Thyroid gland (tissue), 4 donors: Measurements from ENCODE around the gene RBMS1. TPM values are rescaled to one million over a fixed set of nuclear protein-coding genes. Genes with fewer than 3 reads are reported as not detected.

Source experiments
- DNase-seq, 2 donors: peaks; one replicate each; pipeline ENCODE4 v3.0.0-alpha.2; 2019
- H3K27ac ChIP-seq, 3 donors: fragments of 200-600 bp; sonication (generic); 1 replicate in 2 of 3; 2 replicates in 1 of 3; pipeline ENCODE4 v1.5.1; 2016 to 2019; ENCODE audit warnings: mild to moderate bottlenecking in 1 of 3, moderate library complexity in 1 of 3
- H3K27me3 ChIP-seq: fragments of 200-600 bp; sonication (generic); one replicate; pipeline ENCODE4 v1.5.1; 2019
- H3K36me3 ChIP-seq, 2 donors: fragments of 200-600 bp; sonication (generic); one replicate each; pipeline ENCODE4 v1.5.1; 2016 to 2019
- H3K4me1 ChIP-seq, 2 donors: fragments of 200-600 bp; sonication (generic); one replicate each; pipeline ENCODE4 v1.5.1; 2017 to 2019
- H3K4me3 ChIP-seq, 3 donors: fragments of 200-600 bp; sonication (generic); replicated peaks in 1 of 3; 1 replicate in 2 of 3; 2 replicates in 1 of 3; pipeline ENCODE4 v1.5.1; 2016; ENCODE audit warnings: mild to moderate bottlenecking in 1 of 3
- H3K9me3 ChIP-seq: fragments of 200-600 bp; sonication (generic); one replicate; pipeline ENCODE4 v1.5.1; 2017
- POLR2A ChIP-seq, 2 donors: fragments of 450-650 bp; IDR thresholded peaks; one replicate each; pipeline ENCODE4 v1.6.1; 2017; ENCODE audit warnings: antibody characterized with exemption in 2 of 2, mild to moderate bottlenecking in 2 of 2, moderate library complexity in 1 of 2
- WGBS, 2 donors: methylation state at CpG; one replicate each; pipeline ENCODE4 v1.1.5; 2017; 5-methylcytosine and 5-hydroxymethylcytosine counted together
- intact Hi-C: fragments of 100-400 bp; cut with DNase I; formaldehyde crosslinking; loops from one replicate; pipeline ENCODE4 v1.15.1; 2023
- total RNA-seq, 4 donors: library from RNA; depleted of rRNA; stranded (reverse); fragments of >200 nt; gene quantifications; one replicate each; pipeline ENCODE4 v1.2.3, GENCODE V29; 2016
- TF ChIP-seq, protein P1 (sequence below), 6 experiments: fragments of 200-600 bp in 3 of 6; fragments of 450-650 bp in 3 of 6; sonication (generic) in 3 of 6; IDR thresholded peaks; one replicate each; pipeline ENCODE4 v1.5.1; 2016 to 2019; ENCODE audit warnings: antibody characterized with exemption in 6 of 6, mild to moderate bottlenecking in 2 of 6, inconsistent platforms in 1 of 6, moderate library complexity in 1 of 6

The RBMS1 gene
- total RNA-seq, 4 donors from 2014 or later = 50.9 to 80.1 (median 69.0) TPM

DNA sequence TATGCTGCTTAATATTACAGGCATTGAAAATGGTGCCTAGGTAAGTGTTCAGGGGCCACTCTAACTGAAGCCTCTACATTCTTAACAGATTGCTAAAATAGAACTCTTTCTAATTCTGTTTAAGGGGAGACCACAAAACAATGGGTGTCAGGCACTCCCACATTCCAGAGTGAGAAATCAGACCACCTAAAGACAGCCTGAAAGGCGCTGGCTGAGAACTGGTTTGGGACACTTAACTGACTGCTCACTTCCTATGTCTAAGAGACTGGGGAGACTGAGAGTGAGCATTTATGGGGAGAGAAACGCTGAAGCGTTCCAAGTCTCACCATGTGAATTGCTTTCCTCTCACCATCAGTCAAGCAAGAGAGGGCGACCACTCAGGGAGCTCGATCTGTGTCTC, 184.7 kb downstream of the RBMS1 start:
- Histone ChIP-seq H3K36me3 (no peaks in the 10 kb centered on the region), H3K27me3 (no peaks in the 10 kb centered on the region), H3K9me3 (no peaks in the 10 kb centered on the region), H3K27ac (no peak overlapping the region), H3K4me3 (no peak overlapping the region), H3K4me1 (no peaks in the 10 kb centered on the region)
- no peak for DNase-seq
- TF ChIP-seq, protein P1, sequence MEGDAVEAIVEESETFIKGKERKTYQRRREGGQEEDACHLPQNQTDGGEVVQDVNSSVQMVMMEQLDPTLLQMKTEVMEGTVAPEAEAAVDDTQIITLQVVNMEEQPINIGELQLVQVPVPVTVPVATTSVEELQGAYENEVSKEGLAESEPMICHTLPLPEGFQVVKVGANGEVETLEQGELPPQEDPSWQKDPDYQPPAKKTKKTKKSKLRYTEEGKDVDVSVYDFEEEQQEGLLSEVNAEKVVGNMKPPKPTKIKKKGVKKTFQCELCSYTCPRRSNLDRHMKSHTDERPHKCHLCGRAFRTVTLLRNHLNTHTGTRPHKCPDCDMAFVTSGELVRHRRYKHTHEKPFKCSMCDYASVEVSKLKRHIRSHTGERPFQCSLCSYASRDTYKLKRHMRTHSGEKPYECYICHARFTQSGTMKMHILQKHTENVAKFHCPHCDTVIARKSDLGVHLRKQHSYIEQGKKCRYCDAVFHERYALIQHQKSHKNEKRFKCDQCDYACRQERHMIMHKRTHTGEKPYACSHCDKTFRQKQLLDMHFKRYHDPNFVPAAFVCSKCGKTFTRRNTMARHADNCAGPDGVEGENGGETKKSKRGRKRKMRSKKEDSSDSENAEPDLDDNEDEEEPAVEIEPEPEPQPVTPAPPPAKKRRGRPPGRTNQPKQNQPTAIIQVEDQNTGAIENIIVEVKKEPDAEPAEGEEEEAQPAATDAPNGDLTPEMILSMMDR (IDR thresholded peaks at IDR 0.05) = no peak
- no peak for TF ChIP-seq POLR2A (IDR thresholded peaks at IDR 0.05)
- intact Hi-C loops = no loop called here
- WGBS, 2 donors = 82 to 85% methylated on average over 5 of the region's 5 CpGs

DNA sequence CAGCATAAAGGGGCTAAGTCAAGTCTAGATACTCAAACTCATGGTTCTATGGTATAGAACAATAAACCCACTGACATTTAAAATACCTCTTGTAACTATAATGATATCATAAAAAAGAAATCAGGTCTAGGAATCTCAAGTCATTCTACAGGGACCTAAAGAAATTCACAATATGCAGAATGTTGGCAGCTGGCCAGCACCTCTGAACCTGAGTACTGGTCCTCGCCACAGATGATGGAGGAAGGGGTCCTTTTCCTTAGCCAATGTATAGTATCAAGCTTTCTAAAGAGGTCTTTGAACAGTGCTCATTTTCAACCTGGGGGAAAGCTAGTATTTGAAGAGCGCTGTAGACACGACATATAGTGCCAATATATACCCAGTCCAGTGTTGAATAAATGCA, 185.1 kb downstream of the RBMS1 start:
- no peak for DNase-seq
- peaks cover under 1 to 2% of the 10 kb centered on the region in 2 donors for H3K4me1 ChIP-seq
- no peaks in the 10 kb centered on the region for H3K9me3 ChIP-seq
- TF ChIP-seq, protein P1 (IDR thresholded peaks at IDR 0.05) = no peak
- no peaks in the 10 kb centered on the region for H3K27me3 ChIP-seq
- no peaks in the 10 kb centered on the region for H3K36me3 ChIP-seq
- intact Hi-C loops = no loop called here
- no peak overlapping the region for H3K4me3 ChIP-seq
- 95 to 96% methylated on average over 3 of the region's 3 CpGs for WGBS, 2 donors
- H3K27ac ChIP-seq = no peak overlapping the region

DNA sequence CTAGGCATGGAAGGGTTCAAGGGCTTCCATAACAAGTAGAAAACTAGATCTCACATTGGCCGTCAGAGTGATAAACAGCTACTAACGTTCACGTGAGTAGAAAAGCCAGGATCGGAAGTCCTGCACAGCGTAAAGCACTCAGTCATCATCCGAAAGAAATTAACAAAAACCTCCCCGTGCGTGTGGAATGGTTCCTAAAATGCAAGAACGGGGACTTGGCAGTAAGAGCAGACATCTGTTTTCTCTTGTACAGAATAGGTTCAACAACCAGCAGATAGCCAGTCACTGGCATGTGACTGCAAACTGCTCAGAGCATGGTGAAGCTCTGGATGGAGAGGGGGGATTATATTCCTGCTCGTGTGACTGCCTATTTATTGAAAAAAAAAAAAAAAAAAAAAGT, 186.6 kb downstream of the RBMS1 start:
- intact Hi-C loops = no loop called here
- peaks cover 3 to 9% of the 10 kb centered on the region in 2 donors for H3K4me1 ChIP-seq
- TF ChIP-seq, protein P1 (IDR thresholded peaks at IDR 0.05) = no peak
- TF ChIP-seq POLR2A (IDR thresholded peaks at IDR 0.05) = no peak

DNA sequence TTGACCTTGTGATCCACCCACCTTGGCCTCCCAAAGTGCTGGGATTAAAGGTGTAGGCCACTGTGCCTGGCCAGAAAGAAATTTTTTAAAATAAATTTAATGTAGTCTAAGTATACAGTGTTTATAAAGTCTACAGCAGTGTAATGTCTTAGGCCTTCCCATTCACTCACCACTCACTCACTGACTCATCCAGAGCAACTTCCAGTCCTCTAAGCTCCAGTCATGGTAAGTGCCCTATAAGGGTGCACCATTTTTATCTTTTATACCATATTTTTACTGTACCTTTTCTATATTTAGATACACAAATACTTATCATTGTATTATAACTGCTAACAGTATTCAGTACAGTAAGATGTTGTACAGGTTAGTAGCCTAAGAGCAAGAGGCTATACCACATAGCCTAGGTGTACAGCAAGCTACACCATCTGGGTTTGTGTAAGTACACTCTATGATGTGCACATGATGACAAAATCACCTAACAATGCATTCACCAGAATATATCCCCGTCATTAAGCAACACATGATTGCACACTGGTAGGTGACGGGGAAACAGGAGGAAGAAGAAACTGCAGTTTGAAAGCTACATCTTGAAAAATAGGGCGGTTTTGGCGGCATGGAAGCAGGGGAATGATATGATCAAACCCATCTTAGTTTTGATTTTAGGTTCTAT, 188.4 kb downstream of the RBMS1 start:
- intact Hi-C loops = no loop called here

More for the DNA sequence above, 186.6 kb downstream of the RBMS1 start:
- H3K27ac ChIP-seq = no peak overlapping the region
- no peak overlapping the region for H3K4me3 ChIP-seq
- no peak for DNase-seq
- 79 to 90% methylated on average over 10 of the region's 10 CpGs for WGBS, 2 donors
- peaks cover 0 to 5% of the 10 kb centered on the region in 2 donors for H3K36me3 ChIP-seq
- H3K27me3 ChIP-seq = no peaks in the 10 kb centered on the region
- H3K9me3 ChIP-seq = no peaks in the 10 kb centered on the region

DNA sequence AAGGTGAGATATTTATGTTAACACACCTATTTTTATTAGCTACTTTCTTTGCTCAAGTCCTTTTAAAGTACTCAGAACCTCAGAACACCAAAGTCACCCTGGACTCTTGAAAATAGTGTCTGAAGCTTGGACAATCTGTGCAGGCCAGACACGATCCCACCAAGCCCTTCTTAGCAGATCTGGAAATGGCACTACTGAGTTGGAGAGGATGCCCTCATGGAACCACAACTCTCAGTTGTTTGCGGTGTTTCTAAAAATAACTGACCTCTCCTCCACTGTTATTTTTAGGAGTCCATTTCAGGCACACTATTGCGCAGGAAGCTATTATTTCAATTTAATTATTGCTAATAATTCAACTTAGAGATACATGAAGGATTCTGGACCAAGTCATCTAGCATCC, 190.1 kb downstream of the RBMS1 start:
- H3K4me1 ChIP-seq = peaks cover 3 to 9% of the 10 kb centered on the region in 2 donors
- no peaks in the 10 kb centered on the region for H3K27me3 ChIP-seq
- H3K4me3 ChIP-seq = no peak overlapping the region
- no peak for DNase-seq
- no peaks in the 10 kb centered on the region for H3K9me3 ChIP-seq
- intact Hi-C loops = no loop called here
- no peak overlapping the region for H3K27ac ChIP-seq
- TF ChIP-seq, protein P1 (IDR thresholded peaks at IDR 0.05) = no peak
- TF ChIP-seq POLR2A (IDR thresholded peaks at IDR 0.05) = no peak
- WGBS, 2 donors = 77 to 81% methylated on average over 3 of the region's 3 CpGs
- H3K36me3 ChIP-seq = peaks cover 5 to 7% of the 10 kb centered on the region in 2 donors

More for the DNA sequence above, 188.4 kb downstream of the RBMS1 start:
- TF ChIP-seq POLR2A (IDR thresholded peaks at IDR 0.05) = no peak
- TF ChIP-seq, protein P1 (IDR thresholded peaks at IDR 0.05) = no peak
- peaks cover 0 to 5% of the 10 kb centered on the region in 2 donors for H3K36me3 ChIP-seq
- H3K4me3 ChIP-seq = no peak overlapping the region
- DNase-seq = no peak
- H3K4me1 ChIP-seq = peaks cover 3 to 9% of the 10 kb centered on the region in 2 donors
- H3K27me3 ChIP-seq = no peaks in the 10 kb centered on the region
- no peaks in the 10 kb centered on the region for H3K9me3 ChIP-seq
- WGBS, 2 donors = 90 to 92% methylated on average over 4 of the region's 4 CpGs
- no peak overlapping the region for H3K27ac ChIP-seq
